Caco-2 (cell line): ENCODE data around the gene CFAP68. TPM values are rescaled to one million over a fixed set of nuclear protein-coding genes. Genes with fewer than 3 reads are reported as not detected.

ENCODE experiments used
- BruUV-seq: library from RNA; stranded (reverse); fragments of 400-500 nt; replicated peaks from 2 replicates; lab custom pipeline; 2021; lab: Mats Ljungman, UMichigan
- CTCF ChIA-PET: fragments of 300-600 bp; sonication (Branson Sonifier 250); formaldehyde crosslinking; loops from one replicate; lab custom pipeline; 2022; ENCODE audit warnings: antibody characterized with exemption; lab: Charles Lee
- POLR2A ChIA-PET: fragments of 300-600 bp; sonication (Branson Sonifier 250); formaldehyde crosslinking; loops from one replicate; lab custom pipeline; 2022; ENCODE audit warnings: antibody characterized with exemption; lab: Charles Lee
- DNase-seq, 2 experiments: peaks; one replicate each; pipeline versions ENCODE4 v3.0.0 to v3.0.0-alpha.2; 2020 to 2022
- H3K27me3 ChIP-seq: replicated peaks from 2 replicates; pipeline ENCODE4 v1.6.0; 2011; ENCODE audit warnings: low read length; ENCODE audit not compliant: control insufficient read depth, insufficient read depth
- H3K36me3 ChIP-seq: 2 replicates; pipeline ENCODE4 v1.5.1; 2011; ENCODE audit warnings: low read length; ENCODE audit not compliant: control insufficient read depth, insufficient read depth
- H3K4me1 ChIP-seq: fragments of 250-450 bp; sonication (Bioruptor Pico); 2 replicates; pipeline ENCODE4 v1.5.1; 2020; ENCODE audit warnings: mild to moderate bottlenecking
- H3K4me3 ChIP-seq: 2 replicates; pipeline ENCODE4 v1.5.1; 2011; ENCODE audit warnings: low read depth, mild to moderate bottlenecking, control low read depth, low read length
- H3K9me3 ChIP-seq: fragments of 250-450 bp; sonication (Bioruptor Pico); 2 replicates; pipeline ENCODE4 v1.5.1; 2020; ENCODE audit warnings: mild to moderate bottlenecking, moderate library complexity
- H3K27ac Mint-ChIP-seq: one replicate; pipeline ENCODE4 v1.8.0; 2022; ENCODE audit warnings: mixed read lengths; ENCODE audit not compliant: unreplicated experiment
- H3K27me3 Mint-ChIP-seq: one replicate; pipeline ENCODE4 v1.8.0; 2022; ENCODE audit warnings: mixed read lengths; ENCODE audit not compliant: insufficient read depth, unreplicated experiment
- H3K36me3 Mint-ChIP-seq: one replicate; pipeline ENCODE4 v1.8.0; 2022; ENCODE audit warnings: mild to moderate bottlenecking, mixed read lengths; ENCODE audit not compliant: insufficient read depth, unreplicated experiment
- H3K4me1 Mint-ChIP-seq: one replicate; pipeline ENCODE4 v1.8.0; 2022; ENCODE audit warnings: low read depth, mixed read lengths; ENCODE audit not compliant: unreplicated experiment
- H3K4me3 Mint-ChIP-seq: one replicate; pipeline ENCODE4 v1.8.0; 2022; ENCODE audit warnings: mild to moderate bottlenecking, moderate library complexity, mixed read lengths; ENCODE audit not compliant: unreplicated experiment
- H3K9me3 Mint-ChIP-seq: one replicate; pipeline ENCODE4 v1.8.0; 2022; ENCODE audit warnings: mixed read lengths; ENCODE audit not compliant: unreplicated experiment
- CTCF ChIP-seq, 2 experiments: fragments of 200-600 bp in 1 of 2; IDR thresholded peaks; 1 replicate in 1 of 2; 2 replicates in 1 of 2; pipeline versions ENCODE4 v1.5.1 to v1.8.0; 2011 to 2022; ENCODE audit warnings: antibody characterized with exemption in 1 of 2, control low read depth in 1 of 2, inconsistent platforms in 1 of 2, low read depth in 1 of 2, low read length in 1 of 2, mild to moderate bottlenecking in 1 of 2, moderate library complexity in 1 of 2; ENCODE audit not compliant: insufficient read depth in 1 of 2, severe bottlenecking in 1 of 2, unreplicated experiment in 1 of 2
- intact Hi-C: fragments of 100-400 bp; cut with micrococcal nuclease; formaldehyde crosslinking; loops from one replicate; pipeline ENCODE4 v1.10.0; 2022; ENCODE audit not compliant: unreplicated experiment
- total RNA-seq: library from RNA; stranded (reverse); gene quantifications from 2 replicates; pipeline ENCODE4 v1.2.3, GENCODE V29; 2022

CFAP68 gene
- total RNA-seq, 1 experiment from 2014 or later, result 71.4 TPM

- no peak for DNase-seq
- H3K36me3 ChIP-seq, result peaks cover 2% of the 10 kb centered on the region; the same call in 1 of the 2 replicates
- intact Hi-C loops, result no loop called here
- Mint-ChIP-seq H3K27ac (no peak overlapping the region), H3K36me3 (peaks cover 12% of the 10 kb centered on the region), H3K9me3 (no peaks in the 10 kb centered on the region), H3K27me3 (no peaks in the 10 kb centered on the region), H3K4me3 (no peak overlapping the region), H3K4me1 (no peaks in the 10 kb centered on the region)
- H3K27me3 ChIP-seq, result no peaks in the 10 kb centered on the region
- ChIA-PET CTCF (interaction anchor here (0.5 to 1.1 kb wide), 6 partner anchors 18 to 290 kb away, joined by 3 to 6 read pairs (median 4); partner anchors contain the start of gene PPP2R1B), POLR2A (no interaction called here)
- BruUV-seq, result no TSS peak
- no peak for TF ChIP-seq CTCF (IDR thresholded peaks at IDR 0.05; ENCODE audit: insufficient read depth in 1 of 2, low read depth in 1 of 2, low read length in 1 of 2, severe bottlenecking in 1 of 2, unreplicated experiment in 1 of 2)
- H3K9me3 ChIP-seq, result no peaks in the 10 kb centered on the region
- no peaks in the 10 kb centered on the region for H3K4me1 ChIP-seq
- H3K4me3 ChIP-seq, result no peak overlapping the region
These were observed 27.2 kb upstream of the CFAP68 start for GRCh38 chr11:111852103-111852502.

GRCh38 chr11:111855506-111855905, 23.8 kb upstream of the CFAP68 start:
- intact Hi-C loops, result no loop called here
- H3K27ac Mint-ChIP-seq, result no peak overlapping the region
- Histone ChIP-seq H3K9me3 (no peaks in the 10 kb centered on the region), H3K4me3 (no peak overlapping the region), H3K27me3 (no peaks in the 10 kb centered on the region), H3K36me3 (peaks cover 2% of the 10 kb centered on the region; the same call in 1 of the 2 replicates), H3K4me1 (peaks cover 9% of the 10 kb centered on the region)
- POLR2A ChIA-PET, result no interaction called here
- BruUV-seq, result no TSS peak
- H3K4me3 Mint-ChIP-seq, result no peak overlapping the region
- H3K4me1 Mint-ChIP-seq, result no peaks in the 10 kb centered on the region
- H3K27me3 Mint-ChIP-seq, result no peaks in the 10 kb centered on the region
- H3K9me3 Mint-ChIP-seq, result no peaks in the 10 kb centered on the region
- H3K36me3 Mint-ChIP-seq, result peaks cover 14% of the 10 kb centered on the region
- no peak for DNase-seq
- CTCF ChIA-PET, result no interaction called here
- no peak for TF ChIP-seq CTCF (IDR thresholded peaks at IDR 0.05; ENCODE audit: insufficient read depth in 1 of 2, low read depth in 1 of 2, low read length in 1 of 2, severe bottlenecking in 1 of 2, unreplicated experiment in 1 of 2)

GRCh38 chr11:111860257-111860656, 19.1 kb upstream of the CFAP68 start:
- Mint-ChIP-seq H3K27me3 (no peaks in the 10 kb centered on the region), H3K36me3 (peaks cover 18% of the 10 kb centered on the region), H3K4me1 (no peaks in the 10 kb centered on the region), H3K4me3 (no peak overlapping the region), H3K27ac (no peak overlapping the region), H3K9me3 (no peaks in the 10 kb centered on the region)
- Histone ChIP-seq H3K9me3 (no peaks in the 10 kb centered on the region), H3K27me3 (no peaks in the 10 kb centered on the region), H3K36me3 (peaks cover 2% of the 10 kb centered on the region; the same call in 1 of the 2 replicates), H3K4me3 (no peak overlapping the region), H3K4me1 (peaks cover 11% of the 10 kb centered on the region)
- DNase-seq, result no peak
- no peak for TF ChIP-seq CTCF (IDR thresholded peaks at IDR 0.05; ENCODE audit: insufficient read depth in 1 of 2, low read depth in 1 of 2, low read length in 1 of 2, severe bottlenecking in 1 of 2, unreplicated experiment in 1 of 2)
- CTCF ChIA-PET, result interaction anchor here (0.7 kb wide), 1 partner anchor 11 kb away, joined by 4 read pairs; the partner anchor contains the start of gene ALG9
- POLR2A ChIA-PET, result no interaction called here
- BruUV-seq, result no TSS peak
- intact Hi-C loops, result no loop called here
